ENCODE data around the gene GNG13. TPM values are rescaled to one million over a fixed set of nuclear protein-coding genes. Genes with fewer than 3 reads are reported as not detected.

GNG13 gene
- total and polyA plus RNA-seq, 2 experiments from 2014 or later, result 0.29 TPM; not detected in 1

DNA sequence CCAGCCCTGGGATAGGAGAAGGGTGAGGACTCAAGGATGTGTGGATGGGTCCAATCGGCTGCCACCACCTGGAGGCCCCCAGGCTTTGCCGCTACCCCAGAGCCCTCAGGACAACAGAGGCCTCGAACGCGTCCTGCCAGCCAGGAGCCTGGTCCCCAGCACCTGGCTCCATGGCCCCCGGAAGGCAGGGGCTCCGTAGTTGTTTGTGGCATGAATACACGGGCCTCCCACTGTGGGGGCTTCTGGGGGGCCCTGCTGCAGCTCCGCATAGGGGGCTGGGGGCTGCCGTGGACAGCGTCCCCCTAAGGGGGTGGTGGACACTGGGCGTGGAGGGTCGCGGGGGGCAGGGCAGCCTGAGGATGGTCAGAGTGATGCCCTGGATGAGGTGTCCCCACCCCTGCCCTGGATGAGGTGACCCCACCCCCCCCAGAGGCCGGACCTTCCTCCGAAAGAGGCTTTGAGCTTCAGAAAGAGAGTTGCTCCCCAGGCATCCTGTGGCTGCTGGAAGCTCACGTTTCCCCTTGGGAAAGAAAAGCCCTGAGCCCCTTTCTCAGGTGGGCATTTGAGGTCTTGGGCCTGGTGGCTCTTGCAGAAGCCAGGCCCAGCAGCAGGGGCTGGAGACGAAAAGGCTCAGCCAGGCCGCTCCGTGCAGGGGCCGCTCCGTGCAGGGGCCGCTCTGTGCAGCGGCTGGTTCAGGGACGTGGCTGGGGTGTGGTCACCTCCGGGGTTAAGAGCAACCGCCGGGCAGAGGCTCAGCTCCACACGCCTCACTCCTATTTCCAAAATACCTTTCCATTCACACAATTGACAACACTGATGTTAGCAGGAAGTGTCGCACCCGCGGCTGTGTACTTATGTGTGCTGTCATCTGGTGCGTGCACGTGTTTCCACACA, 40.3 kb upstream of the GNG13 start (continued):
- TF ChIP-seq, protein P1, sequence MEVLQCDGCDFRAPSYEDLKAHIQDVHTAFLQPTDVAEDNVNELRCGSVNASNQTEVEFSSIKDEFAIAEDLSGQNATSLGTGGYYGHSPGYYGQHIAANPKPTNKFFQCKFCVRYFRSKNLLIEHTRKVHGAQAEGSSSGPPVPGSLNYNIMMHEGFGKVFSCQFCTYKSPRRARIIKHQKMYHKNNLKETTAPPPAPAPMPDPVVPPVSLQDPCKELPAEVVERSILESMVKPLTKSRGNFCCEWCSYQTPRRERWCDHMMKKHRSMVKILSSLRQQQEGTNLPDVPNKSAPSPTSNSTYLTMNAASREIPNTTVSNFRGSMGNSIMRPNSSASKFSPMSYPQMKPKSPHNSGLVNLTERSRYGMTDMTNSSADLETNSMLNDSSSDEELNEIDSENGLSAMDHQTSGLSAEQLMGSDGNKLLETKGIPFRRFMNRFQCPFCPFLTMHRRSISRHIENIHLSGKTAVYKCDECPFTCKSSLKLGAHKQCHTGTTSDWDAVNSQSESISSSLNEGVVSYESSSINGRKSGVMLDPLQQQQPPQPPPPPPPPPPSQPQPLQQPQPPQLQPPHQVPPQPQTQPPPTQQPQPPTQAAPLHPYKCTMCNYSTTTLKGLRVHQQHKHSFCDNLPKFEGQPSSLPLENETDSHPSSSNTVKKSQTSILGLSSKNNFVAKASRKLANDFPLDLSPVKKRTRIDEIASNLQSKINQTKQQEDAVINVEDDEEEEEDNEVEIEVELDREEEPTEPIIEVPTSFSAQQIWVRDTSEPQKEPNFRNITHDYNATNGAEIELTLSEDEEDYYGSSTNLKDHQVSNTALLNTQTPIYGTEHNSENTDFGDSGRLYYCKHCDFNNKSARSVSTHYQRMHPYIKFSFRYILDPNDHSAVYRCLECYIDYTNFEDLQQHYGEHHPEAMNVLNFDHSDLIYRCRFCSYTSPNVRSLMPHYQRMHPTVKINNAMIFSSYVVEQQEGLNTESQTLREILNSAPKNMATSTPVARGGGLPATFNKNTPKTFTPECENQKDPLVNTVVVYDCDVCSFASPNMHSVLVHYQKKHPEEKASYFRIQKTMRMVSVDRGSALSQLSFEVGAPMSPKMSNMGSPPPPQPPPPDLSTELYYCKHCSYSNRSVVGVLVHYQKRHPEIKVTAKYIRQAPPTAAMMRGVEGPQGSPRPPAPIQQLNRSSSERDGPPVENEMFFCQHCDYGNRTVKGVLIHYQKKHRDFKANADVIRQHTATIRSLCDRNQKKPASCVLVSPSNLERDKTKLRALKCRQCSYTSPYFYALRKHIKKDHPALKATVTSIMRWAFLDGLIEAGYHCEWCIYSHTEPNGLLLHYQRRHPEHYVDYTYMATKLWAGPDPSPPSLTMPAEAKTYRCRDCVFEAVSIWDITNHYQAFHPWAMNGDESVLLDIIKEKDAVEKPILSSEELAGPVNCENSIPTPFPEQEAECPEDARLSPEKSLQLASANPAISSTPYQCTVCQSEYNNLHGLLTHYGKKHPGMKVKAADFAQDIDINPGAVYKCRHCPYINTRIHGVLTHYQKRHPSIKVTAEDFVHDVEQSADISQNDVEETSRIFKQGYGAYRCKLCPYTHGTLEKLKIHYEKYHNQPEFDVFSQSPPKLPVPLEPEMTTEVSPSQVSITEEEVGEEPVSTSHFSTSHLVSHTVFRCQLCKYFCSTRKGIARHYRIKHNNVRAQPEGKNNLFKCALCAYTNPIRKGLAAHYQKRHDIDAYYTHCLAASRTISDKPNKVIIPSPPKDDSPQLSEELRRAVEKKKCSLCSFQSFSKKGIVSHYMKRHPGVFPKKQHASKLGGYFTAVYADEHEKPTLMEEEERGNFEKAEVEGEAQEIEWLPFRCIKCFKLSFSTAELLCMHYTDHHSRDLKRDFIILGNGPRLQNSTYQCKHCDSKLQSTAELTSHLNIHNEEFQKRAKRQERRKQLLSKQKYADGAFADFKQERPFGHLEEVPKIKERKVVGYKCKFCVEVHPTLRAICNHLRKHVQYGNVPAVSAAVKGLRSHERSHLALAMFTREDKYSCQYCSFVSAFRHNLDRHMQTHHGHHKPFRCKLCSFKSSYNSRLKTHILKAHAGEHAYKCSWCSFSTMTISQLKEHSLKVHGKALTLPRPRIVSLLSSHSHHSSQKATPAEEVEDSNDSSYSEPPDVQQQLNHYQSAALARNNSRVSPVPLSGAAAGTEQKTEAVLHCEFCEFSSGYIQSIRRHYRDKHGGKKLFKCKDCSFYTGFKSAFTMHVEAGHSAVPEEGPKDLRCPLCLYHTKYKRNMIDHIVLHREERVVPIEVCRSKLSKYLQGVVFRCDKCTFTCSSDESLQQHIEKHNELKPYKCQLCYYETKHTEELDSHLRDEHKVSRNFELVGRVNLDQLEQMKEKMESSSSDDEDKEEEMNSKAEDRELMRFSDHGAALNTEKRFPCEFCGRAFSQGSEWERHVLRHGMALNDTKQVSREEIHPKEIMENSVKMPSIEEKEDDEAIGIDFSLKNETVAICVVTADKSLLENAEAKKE (CRISPR knock-in tag; IDR thresholded peaks at IDR 0.05), result no peak
- no peak for TF ChIP-seq STAT1 (IDR thresholded peaks at IDR 0.05; ENCODE audit: unreplicated experiment)
- no peak for TF ChIP-seq ZNF331 (CRISPR knock-in tag; IDR thresholded peaks at IDR 0.05; ENCODE audit: low read depth)
- TF ChIP-seq EZH2 (IDR thresholded peaks at IDR 0.05; ENCODE audit: low read depth, unreplicated experiment), result no peak
- TF ChIP-seq, protein P2, sequence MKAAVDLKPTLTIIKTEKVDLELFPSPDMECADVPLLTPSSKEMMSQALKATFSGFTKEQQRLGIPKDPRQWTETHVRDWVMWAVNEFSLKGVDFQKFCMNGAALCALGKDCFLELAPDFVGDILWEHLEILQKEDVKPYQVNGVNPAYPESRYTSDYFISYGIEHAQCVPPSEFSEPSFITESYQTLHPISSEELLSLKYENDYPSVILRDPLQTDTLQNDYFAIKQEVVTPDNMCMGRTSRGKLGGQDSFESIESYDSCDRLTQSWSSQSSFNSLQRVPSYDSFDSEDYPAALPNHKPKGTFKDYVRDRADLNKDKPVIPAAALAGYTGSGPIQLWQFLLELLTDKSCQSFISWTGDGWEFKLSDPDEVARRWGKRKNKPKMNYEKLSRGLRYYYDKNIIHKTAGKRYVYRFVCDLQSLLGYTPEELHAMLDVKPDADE (IDR thresholded peaks at IDR 0.05), result no peak
- TF ChIP-seq, protein P3, sequence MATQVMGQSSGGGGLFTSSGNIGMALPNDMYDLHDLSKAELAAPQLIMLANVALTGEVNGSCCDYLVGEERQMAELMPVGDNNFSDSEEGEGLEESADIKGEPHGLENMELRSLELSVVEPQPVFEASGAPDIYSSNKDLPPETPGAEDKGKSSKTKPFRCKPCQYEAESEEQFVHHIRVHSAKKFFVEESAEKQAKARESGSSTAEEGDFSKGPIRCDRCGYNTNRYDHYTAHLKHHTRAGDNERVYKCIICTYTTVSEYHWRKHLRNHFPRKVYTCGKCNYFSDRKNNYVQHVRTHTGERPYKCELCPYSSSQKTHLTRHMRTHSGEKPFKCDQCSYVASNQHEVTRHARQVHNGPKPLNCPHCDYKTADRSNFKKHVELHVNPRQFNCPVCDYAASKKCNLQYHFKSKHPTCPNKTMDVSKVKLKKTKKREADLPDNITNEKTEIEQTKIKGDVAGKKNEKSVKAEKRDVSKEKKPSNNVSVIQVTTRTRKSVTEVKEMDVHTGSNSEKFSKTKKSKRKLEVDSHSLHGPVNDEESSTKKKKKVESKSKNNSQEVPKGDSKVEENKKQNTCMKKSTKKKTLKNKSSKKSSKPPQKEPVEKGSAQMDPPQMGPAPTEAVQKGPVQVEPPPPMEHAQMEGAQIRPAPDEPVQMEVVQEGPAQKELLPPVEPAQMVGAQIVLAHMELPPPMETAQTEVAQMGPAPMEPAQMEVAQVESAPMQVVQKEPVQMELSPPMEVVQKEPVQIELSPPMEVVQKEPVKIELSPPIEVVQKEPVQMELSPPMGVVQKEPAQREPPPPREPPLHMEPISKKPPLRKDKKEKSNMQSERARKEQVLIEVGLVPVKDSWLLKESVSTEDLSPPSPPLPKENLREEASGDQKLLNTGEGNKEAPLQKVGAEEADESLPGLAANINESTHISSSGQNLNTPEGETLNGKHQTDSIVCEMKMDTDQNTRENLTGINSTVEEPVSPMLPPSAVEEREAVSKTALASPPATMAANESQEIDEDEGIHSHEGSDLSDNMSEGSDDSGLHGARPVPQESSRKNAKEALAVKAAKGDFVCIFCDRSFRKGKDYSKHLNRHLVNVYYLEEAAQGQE (IDR thresholded peaks at IDR 0.05; ENCODE audit: unreplicated experiment), result no peak
- no peak for TF ChIP-seq CREB1 (CRISPR knock-in tag; IDR thresholded peaks at IDR 0.05; ENCODE audit: low read depth)
- TF ChIP-seq POLR2AphosphoS5 (IDR thresholded peaks at IDR 0.05; ENCODE audit: low read depth), result no peak
- no peak for TF ChIP-seq JUNB (IDR thresholded peaks at IDR 0.05; ENCODE audit: unreplicated experiment)
